ENCODE results near the gene MAP2K7.
"Not testable (repeated sequence)": the region's sequence is repeated elsewhere in the genome, so short reads cannot be mapped to it uniquely, and the experiment has no call there.

Gene MAP2K7

DNA sequence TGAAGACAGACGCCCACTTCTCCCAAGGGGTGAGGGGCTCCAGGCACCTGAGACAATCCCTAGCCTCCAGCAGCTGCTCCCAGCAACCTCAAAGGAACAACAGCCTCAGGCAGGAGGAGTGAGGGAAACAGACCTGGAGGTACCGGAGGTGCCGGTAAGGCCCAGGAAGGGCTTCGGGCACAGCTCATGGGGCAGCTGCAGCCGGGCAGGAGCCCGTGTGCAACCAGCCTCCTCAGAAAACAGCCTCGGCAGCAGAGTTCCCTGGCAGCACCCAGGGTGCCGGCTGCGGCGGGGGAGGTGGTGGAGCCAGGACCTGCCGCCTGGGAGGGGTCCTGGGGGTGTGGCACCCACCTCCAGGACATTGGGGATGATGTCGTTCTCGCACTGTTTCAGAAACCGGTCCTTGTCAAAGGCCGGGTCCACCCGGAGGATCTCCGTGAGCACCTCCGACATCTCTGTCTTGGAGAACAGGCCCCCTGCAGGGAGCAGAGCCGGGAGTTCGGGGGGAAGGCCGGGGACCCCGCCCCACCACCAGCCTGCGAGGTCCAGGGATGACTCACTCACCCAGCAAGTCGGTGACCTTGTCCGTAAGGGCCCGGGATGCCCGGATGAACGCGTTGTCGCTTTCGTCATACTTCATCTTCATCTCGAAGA lies 28.7 kb downstream of the MAP2K7 start:
- no peak for DNase-seq

- DNase-seq = no peak
These were observed 29.2 kb downstream of the MAP2K7 start for GRCh38 chr19:7932930-7933300.

- no peak for DNase-seq
These were observed 29.7 kb downstream of the MAP2K7 start for GRCh38 chr19:7933411-7933810.

DNA sequence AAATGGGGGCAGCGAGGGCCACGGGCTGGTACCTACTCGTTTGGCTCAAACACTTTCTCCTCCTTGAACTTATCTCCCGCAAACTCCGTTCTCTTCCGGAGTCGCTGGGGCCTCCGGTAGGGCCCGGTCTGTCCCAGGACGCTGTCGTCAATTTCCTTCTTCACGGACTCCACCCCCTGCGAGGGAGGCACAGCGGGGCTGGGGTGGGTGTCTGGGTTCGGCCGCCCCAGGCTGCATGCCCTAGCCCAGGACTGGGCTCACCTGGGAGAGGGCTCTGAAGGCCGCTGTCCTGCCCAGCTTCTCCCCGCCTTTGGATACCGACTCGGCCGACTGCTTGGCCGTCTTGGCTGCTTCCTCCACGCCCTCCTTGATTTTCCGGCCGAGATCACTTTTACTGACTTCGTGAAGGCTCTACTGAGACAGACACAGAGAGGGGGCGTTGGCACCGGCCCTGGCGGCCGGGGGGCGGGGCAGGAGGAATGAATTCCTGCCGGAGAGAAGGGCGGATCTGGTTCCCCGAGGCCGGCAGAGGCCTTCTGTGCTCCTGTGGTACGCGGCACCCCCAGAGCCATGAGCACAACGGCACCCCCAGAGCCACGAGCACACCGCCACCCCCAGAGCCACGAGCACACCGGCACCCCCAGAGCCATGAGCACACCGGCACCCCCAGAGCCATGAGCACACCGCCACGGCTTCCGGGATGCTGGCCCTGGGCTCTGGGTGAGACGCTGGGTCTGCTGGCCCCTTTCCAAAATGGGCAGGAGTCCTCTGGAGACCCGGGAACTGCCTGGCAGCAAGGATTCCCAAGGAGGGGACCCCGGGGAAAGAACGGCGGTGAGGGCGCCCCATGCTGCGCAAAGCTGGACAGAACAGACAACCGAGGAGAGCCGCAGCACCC lies 30.4 kb downstream of the MAP2K7 start:
- no peak for DNase-seq

GRCh38 chr19:7934766-7935165 lies 31.1 kb downstream of the MAP2K7 start:
- DNase-seq = no peak

DNA sequence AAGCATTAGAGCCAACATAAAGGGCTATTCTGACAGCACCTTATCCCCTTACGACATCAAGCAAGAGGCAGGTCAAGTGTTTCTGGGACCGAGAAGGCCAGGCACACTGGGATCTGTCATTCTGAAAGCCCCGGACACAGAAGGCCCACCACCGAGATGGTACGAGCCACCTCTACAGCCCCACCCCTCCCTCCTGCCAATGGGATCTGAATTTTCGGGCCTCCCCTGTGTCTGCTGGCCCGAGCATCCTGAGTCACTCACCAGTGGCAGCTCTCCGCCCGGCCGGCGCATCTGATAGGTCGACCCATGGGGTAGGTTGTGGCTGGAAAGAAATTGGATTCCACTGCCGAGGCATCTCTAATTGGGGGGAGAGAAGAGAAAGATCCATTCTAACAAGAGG lies 37.2 kb downstream of the MAP2K7 start:
- DNase-seq = no peak

- DNase-seq = no peak
These were observed 38.4 kb downstream of the MAP2K7 start for GRCh38 chr19:7941895-7942596.

GRCh38 chr19:7942981-7943443 lies 39.3 kb downstream of the MAP2K7 start:
- DNase-seq = no peak

DNA sequence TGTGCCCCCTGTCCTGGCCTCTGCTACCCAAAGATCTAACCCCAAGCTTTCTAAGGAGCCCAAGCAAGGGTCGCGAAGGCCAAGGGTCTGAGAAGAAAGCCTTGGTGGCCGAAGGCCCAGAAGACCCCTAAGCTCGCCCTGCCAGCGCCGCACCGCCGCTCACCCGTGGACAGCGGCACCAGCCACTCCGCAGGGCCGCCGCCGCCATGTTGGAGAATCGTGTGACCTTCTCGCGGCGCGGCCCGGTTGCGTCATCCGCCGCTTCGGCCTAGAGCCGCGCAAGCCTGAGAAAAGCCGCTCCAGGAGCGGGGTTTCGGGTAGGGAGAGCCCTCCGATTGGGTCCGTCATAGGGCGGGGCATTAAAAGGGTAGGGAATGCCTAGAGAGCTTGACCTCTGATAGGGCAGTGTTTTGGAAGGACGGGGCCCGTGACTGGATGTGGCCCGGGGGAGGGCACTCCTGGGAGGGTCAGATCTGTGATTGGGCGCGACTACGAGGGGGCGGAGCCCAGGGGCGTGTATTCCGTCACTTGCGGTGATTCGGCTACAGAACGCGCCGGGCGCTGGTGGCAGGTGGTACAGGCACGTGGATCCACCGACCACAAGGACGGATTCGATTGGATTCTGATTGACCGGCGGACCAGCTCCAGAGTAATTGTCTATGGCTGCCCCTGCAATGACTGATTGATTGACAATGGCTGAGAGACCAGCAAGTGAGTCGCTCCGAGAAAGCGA lies 39.9 kb downstream of the MAP2K7 start, which contains the start of gene TIMM44:
Gene TIMM44 (minus strand): TSS at position 223 of the 733 bp plus-strand sequence. CDS start 15 bp downstream, at position 208.
- peak; percentile 100 for DNase-seq

DNA sequence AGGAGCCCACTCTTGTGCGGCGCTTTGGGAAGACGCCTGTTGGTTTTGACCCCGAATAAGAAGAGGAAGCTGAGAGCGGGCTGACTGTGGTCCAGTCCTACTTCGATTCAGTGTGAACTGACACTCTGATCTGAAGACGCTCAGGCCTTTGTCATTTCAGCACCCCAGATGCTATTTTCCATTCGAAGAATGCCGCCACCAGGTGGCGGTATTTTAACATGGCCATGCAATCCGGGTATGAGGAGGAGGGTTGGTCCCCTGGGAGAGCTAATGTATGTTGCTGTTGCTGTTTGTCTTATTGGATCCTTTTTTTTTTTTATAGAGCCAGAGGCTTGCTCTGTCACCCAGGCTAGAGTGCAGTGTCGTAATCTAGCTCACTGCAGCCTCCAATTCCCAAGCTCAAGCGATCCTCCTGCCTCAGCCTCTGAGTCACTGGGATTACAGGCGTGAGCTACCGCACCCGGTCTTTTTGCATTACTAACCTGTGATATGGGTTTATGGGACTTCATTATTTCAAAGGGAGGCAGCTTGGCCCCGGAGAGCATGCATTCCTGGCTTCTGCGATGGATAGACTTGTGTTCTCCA lies 40.6 kb downstream of the MAP2K7 start:
- DNase-seq = peak; percentile 92

DNA sequence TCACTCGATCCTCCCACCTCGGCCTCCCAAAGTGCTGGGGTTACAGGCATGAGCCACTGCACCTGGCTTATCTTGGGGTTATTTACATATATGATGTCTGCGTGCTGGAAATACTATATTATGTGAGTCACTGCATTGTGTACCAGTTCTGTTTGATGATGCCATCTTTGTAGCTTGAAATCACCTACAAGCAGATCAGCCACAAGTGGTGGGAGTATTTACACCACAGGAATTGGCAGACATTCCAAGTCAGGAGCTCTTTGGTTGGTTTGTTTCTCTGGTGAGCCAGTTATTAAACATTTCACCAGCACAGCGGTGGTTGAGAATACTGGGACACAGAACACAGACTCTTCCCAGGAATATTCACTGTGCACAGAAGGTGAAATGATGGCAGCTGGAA lies 44.3 kb downstream of the MAP2K7 start:
- no peak for DNase-seq

DNA sequence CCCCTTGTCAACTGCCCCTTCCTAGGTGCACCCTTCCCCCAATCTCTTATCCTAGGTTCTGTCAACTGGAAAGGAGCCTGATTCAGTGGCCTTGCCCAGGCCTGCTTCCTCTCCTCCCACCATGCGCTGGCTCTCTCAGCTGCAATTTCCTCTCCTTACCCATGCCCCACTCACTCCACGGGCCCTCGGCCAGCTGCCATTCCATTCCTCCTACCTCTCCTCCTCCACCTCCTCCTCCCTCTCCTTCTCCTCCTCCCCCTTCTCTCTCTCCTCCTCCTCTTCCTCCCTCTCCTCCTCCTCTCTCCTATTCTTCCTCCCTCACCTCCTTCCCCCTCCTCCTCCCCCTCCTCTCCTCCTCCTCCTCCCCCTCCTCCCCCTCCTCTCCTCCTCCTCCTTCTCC lies 49.4 kb downstream of the MAP2K7 start:
- no peak for DNase-seq

- no peak for DNase-seq
These were observed 49.9 kb downstream of the MAP2K7 start for GRCh38 chr19:7953576-7953975.

GRCh38 chr19:7955696-7956095 lies 52.0 kb downstream of the MAP2K7 start:
- no peak for DNase-seq

DNA sequence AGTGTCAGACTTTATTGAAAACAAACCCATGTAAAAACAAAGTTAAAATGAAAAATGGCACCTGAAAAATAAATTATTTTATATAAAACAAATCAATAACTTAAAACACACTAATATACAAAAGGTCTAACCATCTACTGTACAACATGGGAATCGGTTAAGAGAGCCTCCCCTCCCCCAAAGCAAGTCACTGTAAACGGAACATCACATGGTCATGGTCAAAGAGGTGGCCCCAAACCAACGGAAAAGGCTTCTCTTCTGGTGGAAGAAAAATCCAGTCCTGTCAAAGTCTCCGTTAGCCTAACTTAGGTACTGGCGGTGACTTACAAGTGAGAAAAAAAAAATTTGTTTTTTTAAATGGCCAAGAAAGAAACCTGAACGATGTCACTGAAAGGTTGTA lies 55.5 kb downstream of the MAP2K7 start:
- DNase-seq = no peak

DNA sequence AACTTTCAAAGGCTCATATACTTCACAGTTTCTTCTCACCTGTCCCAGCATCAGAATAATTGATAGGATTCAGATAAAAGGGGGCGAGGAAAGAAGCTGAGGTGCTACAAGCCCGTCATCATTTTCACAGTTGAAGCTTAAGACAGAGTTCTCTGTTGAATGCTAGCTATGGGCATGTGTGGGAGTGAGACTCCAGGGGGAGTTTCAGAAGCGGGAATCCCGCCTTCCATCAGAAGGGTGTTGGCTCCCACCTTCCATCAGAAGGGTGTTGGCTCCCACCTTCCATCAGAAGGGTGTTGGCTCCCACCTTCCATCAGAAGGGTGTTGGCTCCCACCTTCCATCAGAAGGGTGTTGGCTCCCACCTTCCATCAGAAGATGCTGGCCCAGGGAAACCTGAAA lies 57.4 kb downstream of the MAP2K7 start:
- not testable (repeated sequence) for DNase-seq

- DNase-seq = no peak
These were observed 58.4 kb downstream of the MAP2K7 start for GRCh38 chr19:7961920-7962626.

DNA sequence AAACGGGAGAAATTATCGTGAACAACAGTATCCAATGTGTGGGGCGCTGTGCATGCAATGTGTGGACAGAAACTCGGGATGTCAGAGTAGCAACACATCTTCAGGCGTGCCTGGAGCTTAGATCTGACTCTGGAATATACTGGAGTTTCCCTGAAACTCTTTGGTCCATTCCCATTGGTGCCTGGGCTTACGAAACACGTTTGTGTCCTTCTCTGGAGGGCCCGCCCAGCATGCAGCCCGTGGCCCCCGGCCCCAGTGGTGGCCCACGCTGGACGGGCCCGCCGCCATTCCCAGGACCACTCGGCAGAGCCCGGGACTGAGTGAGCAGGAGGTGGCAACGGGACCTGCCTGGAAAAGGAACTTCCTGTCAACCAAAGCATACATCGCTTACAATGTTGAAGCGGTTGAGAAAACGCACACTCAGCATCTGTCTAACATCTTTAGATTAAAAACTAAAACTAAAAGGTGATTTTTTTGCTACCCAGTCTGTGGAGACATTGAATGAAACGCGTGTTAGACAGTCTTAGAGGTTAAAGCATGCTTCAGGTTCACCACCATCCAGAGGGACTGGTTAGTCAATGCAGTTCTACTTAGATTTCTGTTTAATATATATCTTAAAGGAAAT lies 59.1 kb downstream of the MAP2K7 start:
- no peak for DNase-seq

- DNase-seq = no peak
These were observed 59.9 kb downstream of the MAP2K7 start for GRCh38 chr19:7963566-7963965.
